ENCODE measurements around the gene IL22.

The IL22 gene

GRCh38 chr12:68264158-68264855 is 10.9 kb upstream of the IL22 start:
- no peak overlapping the region for H3K4me3 ChIP-seq (ENCODE audit: control insufficient read depth in 1 of 7, extremely low read depth in 1 of 7, insufficient read depth in 4 of 7, low read depth in 2 of 7, low read length in 6 of 7)
- H3K9me3 ChIP-seq (ENCODE audit: control extremely low read depth in 1 of 5, control insufficient read depth in 4 of 5, insufficient read depth in 2 of 5, low read depth in 1 of 5, low read length in 4 of 5) = no peaks in the 10 kb centered on the region
- DNase-seq = no peak
- H3K27me3 ChIP-seq (replicated peaks in 2 of 5; ENCODE audit: control insufficient read depth in 4 of 5, insufficient read depth in 5 of 5, low read length in 4 of 5) = no peaks in the 10 kb centered on the region
- 95% methylated on average over 4 of the region's 7 CpGs for WGBS (ENCODE audit: insufficient coverage)
- ChIA-PET POLR2A (no interaction called here), CTCF (no interaction called here)
- no peak overlapping the region for H3K27ac ChIP-seq (ENCODE audit: insufficient read depth in 1 of 2, low read depth in 1 of 2, low read length in 2 of 2, poor library complexity in 1 of 2, severe bottlenecking in 2 of 2)
- H3K4me1 ChIP-seq (ENCODE audit: control extremely low read depth in 1 of 4, control insufficient read depth in 4 of 4, insufficient read depth in 4 of 4, low read length in 3 of 4) = peaks cover 0 to 3% (median 0%) of the 10 kb centered on the region in 4 experiments
- H3K36me3 ChIP-seq (ENCODE audit: control insufficient read depth in 4 of 4, insufficient read depth in 4 of 4, low read length in 3 of 4) = no peaks in the 10 kb centered on the region

DNA sequence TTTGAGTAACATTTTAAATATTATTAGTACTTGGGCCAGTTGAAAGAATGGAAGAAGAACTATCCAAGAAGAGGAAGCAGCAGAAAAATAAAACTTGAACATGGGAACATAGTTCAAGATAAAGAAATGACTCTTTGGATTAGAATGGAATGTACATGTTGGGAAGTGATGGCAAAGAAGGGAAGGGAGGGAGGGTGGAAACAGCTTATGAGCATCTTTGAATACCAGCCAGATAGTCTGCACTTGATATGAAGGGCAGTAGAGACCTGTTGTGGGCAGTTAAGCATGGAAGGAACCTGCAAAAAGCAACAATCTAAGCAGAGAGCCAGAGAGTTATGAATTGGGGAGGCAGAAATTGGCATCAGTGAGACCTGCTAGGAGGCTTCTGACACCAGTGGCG is 10.0 kb upstream of the IL22 start:
- Histone ChIP-seq H3K27ac (ENCODE audit: insufficient read depth in 1 of 2, low read depth in 1 of 2, low read length in 2 of 2, poor library complexity in 1 of 2, severe bottlenecking in 2 of 2) (no peak overlapping the region), H3K9me3 (ENCODE audit: control extremely low read depth in 1 of 5, control insufficient read depth in 4 of 5, insufficient read depth in 2 of 5, low read depth in 1 of 5, low read length in 4 of 5) (no peaks in the 10 kb centered on the region), H3K4me3 (ENCODE audit: control insufficient read depth in 1 of 7, extremely low read depth in 1 of 7, insufficient read depth in 4 of 7, low read depth in 2 of 7, low read length in 6 of 7) (no peak overlapping the region), H3K4me1 (ENCODE audit: control extremely low read depth in 1 of 4, control insufficient read depth in 4 of 4, insufficient read depth in 4 of 4, low read length in 3 of 4) (peaks cover 0 to 3% (median 0%) of the 10 kb centered on the region in 4 experiments), H3K36me3 (ENCODE audit: control insufficient read depth in 4 of 4, insufficient read depth in 4 of 4, low read length in 3 of 4) (no peaks in the 10 kb centered on the region), H3K27me3 (replicated peaks in 2 of 5; ENCODE audit: control insufficient read depth in 4 of 5, insufficient read depth in 5 of 5, low read length in 4 of 5) (no peaks in the 10 kb centered on the region)
- CTCF ChIA-PET = no interaction called here
- 100% methylated on average over 1 of the region's 1 CpG for WGBS (ENCODE audit: insufficient coverage)
- DNase-seq = no peak
- POLR2A ChIA-PET = no interaction called here

- ChIA-PET CTCF (no interaction called here), POLR2A (no interaction called here)
- Histone ChIP-seq H3K27ac (ENCODE audit: insufficient read depth in 1 of 2, low read depth in 1 of 2, low read length in 2 of 2, poor library complexity in 1 of 2, severe bottlenecking in 2 of 2) (no peak overlapping the region), H3K4me1 (ENCODE audit: control extremely low read depth in 1 of 4, control insufficient read depth in 4 of 4, insufficient read depth in 4 of 4, low read length in 3 of 4) (peaks cover 0 to 3% (median 0%) of the 10 kb centered on the region in 4 experiments), H3K4me3 (ENCODE audit: control insufficient read depth in 1 of 7, extremely low read depth in 1 of 7, insufficient read depth in 4 of 7, low read depth in 2 of 7, low read length in 6 of 7) (no peak overlapping the region), H3K27me3 (replicated peaks in 2 of 5; ENCODE audit: control insufficient read depth in 4 of 5, insufficient read depth in 5 of 5, low read length in 4 of 5) (peaks cover 0 to 1% (median 0%) of the 10 kb centered on the region in 5 experiments), H3K36me3 (ENCODE audit: control insufficient read depth in 4 of 4, insufficient read depth in 4 of 4, low read length in 3 of 4) (no peaks in the 10 kb centered on the region), H3K9me3 (ENCODE audit: control extremely low read depth in 1 of 5, control insufficient read depth in 4 of 5, insufficient read depth in 2 of 5, low read depth in 1 of 5, low read length in 4 of 5) (no peaks in the 10 kb centered on the region)
- no peak for DNase-seq
These were observed 8.5 kb upstream of the IL22 start for GRCh38 chr12:68261896-68262295.

- no peak for DNase-seq
- ChIA-PET CTCF (no interaction called here), POLR2A (interaction anchor here (0.6 kb wide), 1 partner anchor 36 kb away, joined by 3 read pairs; no protein-coding TSS in a partner anchor)
- no peaks in the 10 kb centered on the region for H3K9me3 ChIP-seq (ENCODE audit: control extremely low read depth in 1 of 5, control insufficient read depth in 4 of 5, insufficient read depth in 2 of 5, low read depth in 1 of 5, low read length in 4 of 5)
- H3K4me1 ChIP-seq (ENCODE audit: control extremely low read depth in 1 of 4, control insufficient read depth in 4 of 4, insufficient read depth in 4 of 4, low read length in 3 of 4) = peaks cover 0 to 3% (median 0%) of the 10 kb centered on the region in 4 experiments
- no peak overlapping the region for H3K27ac ChIP-seq (ENCODE audit: insufficient read depth in 1 of 2, low read depth in 1 of 2, low read length in 2 of 2, poor library complexity in 1 of 2, severe bottlenecking in 2 of 2)
- WGBS (ENCODE audit: insufficient coverage) = 100% methylated on average over 1 of the region's 3 CpGs
- H3K27me3 ChIP-seq (replicated peaks in 2 of 5; ENCODE audit: control insufficient read depth in 4 of 5, insufficient read depth in 5 of 5, low read length in 4 of 5) = peaks cover 0 to 1% (median 0%) of the 10 kb centered on the region in 5 experiments
- no peak overlapping the region for H3K4me3 ChIP-seq (ENCODE audit: control insufficient read depth in 1 of 7, extremely low read depth in 1 of 7, insufficient read depth in 4 of 7, low read depth in 2 of 7, low read length in 6 of 7)
- no peaks in the 10 kb centered on the region for H3K36me3 ChIP-seq (ENCODE audit: control insufficient read depth in 4 of 4, insufficient read depth in 4 of 4, low read length in 3 of 4)
These were observed 6.7 kb upstream of the IL22 start for GRCh38 chr12:68260153-68260552.

GRCh38 chr12:68259318-68259940 is 6.0 kb upstream of the IL22 start:
- Histone ChIP-seq H3K36me3 (ENCODE audit: control insufficient read depth in 4 of 4, insufficient read depth in 4 of 4, low read length in 3 of 4) (no peaks in the 10 kb centered on the region), H3K9me3 (ENCODE audit: control extremely low read depth in 1 of 5, control insufficient read depth in 4 of 5, insufficient read depth in 2 of 5, low read depth in 1 of 5, low read length in 4 of 5) (no peaks in the 10 kb centered on the region), H3K27me3 (replicated peaks in 2 of 5; ENCODE audit: control insufficient read depth in 4 of 5, insufficient read depth in 5 of 5, low read length in 4 of 5) (peaks cover 0 to 1% (median 0%) of the 10 kb centered on the region in 5 experiments), H3K4me1 (ENCODE audit: control extremely low read depth in 1 of 4, control insufficient read depth in 4 of 4, insufficient read depth in 4 of 4, low read length in 3 of 4) (peaks cover 0 to 3% (median 0%) of the 10 kb centered on the region in 4 experiments), H3K27ac (ENCODE audit: insufficient read depth in 1 of 2, low read depth in 1 of 2, low read length in 2 of 2, poor library complexity in 1 of 2, severe bottlenecking in 2 of 2) (no peak overlapping the region), H3K4me3 (ENCODE audit: control insufficient read depth in 1 of 7, extremely low read depth in 1 of 7, insufficient read depth in 4 of 7, low read depth in 2 of 7, low read length in 6 of 7) (no peak overlapping the region)
- ChIA-PET POLR2A (interaction anchor here (0.6 kb wide), 1 partner anchor 37 kb away, joined by 3 read pairs; no protein-coding TSS in a partner anchor), CTCF (interaction anchor here (0.9 kb wide), 1 partner anchor 18 kb away, joined by 3 read pairs; no protein-coding TSS in a partner anchor)
- WGBS (ENCODE audit: insufficient coverage) = 80% methylated on average over 1 of the region's 3 CpGs
- DNase-seq = no peak

DNA sequence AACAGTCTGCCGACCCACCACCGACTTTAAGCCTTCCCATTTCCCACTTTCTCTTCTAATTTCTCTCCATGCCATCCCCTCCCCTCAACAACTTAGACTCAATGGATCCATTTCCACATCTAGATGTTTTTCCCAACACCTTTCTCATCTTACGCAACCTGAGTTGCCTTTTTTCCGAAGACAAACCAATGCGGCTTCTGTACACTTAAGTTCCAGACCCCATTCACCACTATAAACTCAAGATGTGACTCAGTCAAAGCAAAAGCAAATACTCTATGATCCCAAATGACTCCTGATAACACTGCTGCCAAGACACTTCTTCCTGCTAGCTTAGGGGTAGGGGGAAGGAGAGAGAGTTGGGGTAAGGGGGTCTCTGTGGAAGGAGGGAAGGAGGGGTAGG is 1.3 kb downstream of the IL22 start:
- Histone ChIP-seq H3K4me3 (ENCODE audit: control insufficient read depth in 1 of 7, extremely low read depth in 1 of 7, insufficient read depth in 4 of 7, low read depth in 2 of 7, low read length in 6 of 7) (no peak overlapping the region), H3K9me3 (ENCODE audit: control extremely low read depth in 1 of 5, control insufficient read depth in 4 of 5, insufficient read depth in 2 of 5, low read depth in 1 of 5, low read length in 4 of 5) (no peaks in the 10 kb centered on the region), H3K27ac (ENCODE audit: insufficient read depth in 1 of 2, low read depth in 1 of 2, low read length in 2 of 2, poor library complexity in 1 of 2, severe bottlenecking in 2 of 2) (no peak overlapping the region), H3K4me1 (ENCODE audit: control extremely low read depth in 1 of 4, control insufficient read depth in 4 of 4, insufficient read depth in 4 of 4, low read length in 3 of 4) (no peaks in the 10 kb centered on the region), H3K27me3 (replicated peaks in 2 of 5; ENCODE audit: control insufficient read depth in 4 of 5, insufficient read depth in 5 of 5, low read length in 4 of 5) (peaks cover 0 to 1% (median 0%) of the 10 kb centered on the region in 5 experiments), H3K36me3 (ENCODE audit: control insufficient read depth in 4 of 4, insufficient read depth in 4 of 4, low read length in 3 of 4) (no peaks in the 10 kb centered on the region)
- DNase-seq = no peak
- ChIA-PET CTCF (no interaction called here), POLR2A (no interaction called here)
- WGBS (ENCODE audit: insufficient coverage) = 97% methylated on average over 5 of the region's 5 CpGs

- CTCF ChIA-PET = interaction anchor here (1.3 kb wide), 1 partner anchor 16 kb away, joined by 4 read pairs; no protein-coding TSS in a partner anchor
These were observed 3.0 kb downstream of the IL22 start for GRCh38 chr12:68250454-68250853.

More at GRCh38 chr12:68250454-68250853, 3.0 kb downstream of the IL22 start:
- Histone ChIP-seq H3K4me1 (ENCODE audit: control extremely low read depth in 1 of 4, control insufficient read depth in 4 of 4, insufficient read depth in 4 of 4, low read length in 3 of 4) (no peaks in the 10 kb centered on the region), H3K36me3 (ENCODE audit: control insufficient read depth in 4 of 4, insufficient read depth in 4 of 4, low read length in 3 of 4) (no peaks in the 10 kb centered on the region), H3K27me3 (replicated peaks in 2 of 5; ENCODE audit: control insufficient read depth in 4 of 5, insufficient read depth in 5 of 5, low read length in 4 of 5) (peaks cover 0 to 2% (median 0%) of the 10 kb centered on the region in 5 experiments), H3K27ac (ENCODE audit: insufficient read depth in 1 of 2, low read depth in 1 of 2, low read length in 2 of 2, poor library complexity in 1 of 2, severe bottlenecking in 2 of 2) (no peak overlapping the region), H3K4me3 (ENCODE audit: control insufficient read depth in 1 of 7, extremely low read depth in 1 of 7, insufficient read depth in 4 of 7, low read depth in 2 of 7, low read length in 6 of 7) (no peak overlapping the region), H3K9me3 (ENCODE audit: control extremely low read depth in 1 of 5, control insufficient read depth in 4 of 5, insufficient read depth in 2 of 5, low read depth in 1 of 5, low read length in 4 of 5) (no peaks in the 10 kb centered on the region)
- 92% methylated on average over 2 of the region's 3 CpGs for WGBS (ENCODE audit: insufficient coverage)
- DNase-seq = no peak
- POLR2A ChIA-PET = no interaction called here

Data from common myeloid progenitor, CD34-positive (primary cell).